Measurements from ENCODE around the gene COPA. TPM values are rescaled to one million over a fixed set of nuclear protein-coding genes. Genes with fewer than 3 reads are reported as not detected.

Gene COPA
- total RNA-seq, 1 donor from 2014 or later: 250 TPM

DNA sequence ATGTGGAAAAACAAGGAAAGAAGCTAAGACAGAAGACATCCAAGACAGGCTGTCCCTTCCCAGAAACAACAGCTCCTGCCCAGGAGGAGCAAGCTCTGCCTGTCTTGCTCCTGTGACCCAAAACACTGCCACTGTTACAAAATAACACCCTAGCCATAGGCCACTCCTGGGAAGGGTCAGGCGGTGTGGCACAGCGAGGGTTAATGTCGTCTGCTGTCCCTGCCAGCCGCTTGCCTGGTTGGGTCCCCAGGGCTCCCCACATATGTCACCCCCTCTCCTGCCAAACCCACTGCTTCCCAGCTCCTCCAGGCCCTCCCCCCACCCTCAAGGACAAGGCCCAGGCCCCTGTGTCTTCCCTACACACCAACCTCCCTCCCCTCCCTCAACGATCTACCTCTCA lies 20.0 kb upstream of the COPA start:
- no peak for DNase-seq (ENCODE audit: low read depth)

GRCh38 chr1:160362168-160362957 lies 19.3 kb upstream of the COPA start:
- DNase-seq (ENCODE audit: low read depth): no peak

- no peak for DNase-seq (ENCODE audit: low read depth)
Measured at GRCh38 chr1:160361814-160362167, 18.7 kb upstream of the COPA start.

- DNase-seq (ENCODE audit: low read depth): no peak
Measured at GRCh38 chr1:160361199-160361598, 18.1 kb upstream of the COPA start.

GRCh38 chr1:160360227-160360695 lies 17.2 kb upstream of the COPA start:
- no peak for DNase-seq (ENCODE audit: low read depth)

GRCh38 chr1:160359559-160360226 lies 16.6 kb upstream of the COPA start:
- DNase-seq (ENCODE audit: low read depth): no peak

GRCh38 chr1:160358073-160358472 lies 15.0 kb upstream of the COPA start:
- DNase-seq (ENCODE audit: low read depth): no peak

GRCh38 chr1:160357286-160358002 lies 14.4 kb upstream of the COPA start:
- DNase-seq (ENCODE audit: low read depth): no peak

DNA sequence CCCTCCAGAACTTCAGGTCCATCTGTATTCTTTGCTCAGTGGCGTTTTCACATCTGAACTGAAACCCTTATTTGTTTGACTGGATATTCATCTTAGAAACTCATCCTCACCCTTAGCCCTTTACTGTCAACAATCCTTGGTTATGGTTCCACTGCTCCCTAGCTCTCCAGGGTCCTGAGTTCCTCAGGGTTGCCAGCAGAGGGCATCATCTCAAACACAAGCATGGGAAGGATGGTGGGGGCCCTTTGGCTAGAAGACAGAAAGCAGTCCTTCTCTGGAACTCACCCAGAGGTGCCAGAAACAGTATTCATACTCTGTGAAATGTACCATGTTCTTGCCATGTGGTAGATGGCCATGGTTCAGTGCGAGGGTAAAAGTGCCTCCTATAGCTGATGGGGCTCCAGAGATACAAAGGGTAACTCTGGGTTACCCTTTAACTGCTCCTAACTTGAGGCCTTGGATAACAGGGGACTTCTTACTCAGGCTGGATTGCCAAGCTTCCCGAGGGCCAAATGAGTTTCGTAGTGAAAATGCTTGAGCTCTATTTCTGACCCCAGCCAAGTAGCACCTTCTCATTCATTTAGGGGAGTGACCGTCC lies 11.4 kb upstream of the COPA start:
- peak; percentile 9 for DNase-seq (ENCODE audit: low read depth)

GRCh38 chr1:160353223-160353622 lies 10.2 kb upstream of the COPA start:
- peak; percentile 2 for DNase-seq (ENCODE audit: low read depth)

GRCh38 chr1:160352555-160352954 lies 9.5 kb upstream of the COPA start:
- no peak for DNase-seq (ENCODE audit: low read depth)

- no peak for DNase-seq (ENCODE audit: low read depth)
Measured at GRCh38 chr1:160351629-160352028, 8.6 kb upstream of the COPA start.

DNA sequence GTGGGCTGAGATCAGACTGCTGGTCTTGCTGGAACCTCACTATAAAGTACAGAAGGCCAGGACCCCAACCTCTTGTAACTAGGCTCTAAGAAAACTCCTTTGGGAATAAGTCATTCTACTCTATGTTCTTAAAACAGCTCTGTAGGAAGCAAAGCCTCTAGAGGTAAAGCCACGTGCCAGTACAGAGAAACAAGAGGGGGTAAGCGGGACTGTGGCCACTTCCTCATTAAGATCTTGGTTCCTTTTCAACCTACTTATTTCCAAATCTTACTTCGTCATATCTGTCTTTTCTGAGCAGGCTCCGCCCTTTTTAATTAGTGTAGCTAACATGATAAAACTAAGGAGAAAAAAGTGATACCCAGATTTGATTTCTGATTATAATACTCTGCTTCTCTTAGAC lies 3.9 kb upstream of the COPA start:
- no peak for DNase-seq (ENCODE audit: low read depth)

DNA sequence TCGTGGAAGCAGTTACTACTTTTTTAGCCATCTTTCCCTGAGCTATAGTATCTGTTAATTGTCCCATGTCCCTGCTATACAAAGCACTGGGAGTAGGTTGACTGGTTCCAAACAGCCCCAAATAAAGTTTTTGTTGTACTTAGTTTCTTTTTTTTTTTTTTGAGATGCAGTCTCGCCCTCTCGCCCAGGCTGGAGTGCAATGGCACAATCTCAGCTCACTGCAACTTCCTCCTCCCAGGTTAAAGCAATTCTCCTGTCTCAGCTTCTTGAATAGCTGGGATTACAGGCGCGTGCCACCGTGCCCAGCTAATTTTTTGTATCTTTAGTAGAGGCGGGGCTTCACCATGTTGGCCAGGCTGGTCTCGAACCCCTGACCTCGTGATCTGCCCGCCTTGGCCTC lies 3.4 kb upstream of the COPA start:
- no peak for DNase-seq (ENCODE audit: low read depth)

DNA sequence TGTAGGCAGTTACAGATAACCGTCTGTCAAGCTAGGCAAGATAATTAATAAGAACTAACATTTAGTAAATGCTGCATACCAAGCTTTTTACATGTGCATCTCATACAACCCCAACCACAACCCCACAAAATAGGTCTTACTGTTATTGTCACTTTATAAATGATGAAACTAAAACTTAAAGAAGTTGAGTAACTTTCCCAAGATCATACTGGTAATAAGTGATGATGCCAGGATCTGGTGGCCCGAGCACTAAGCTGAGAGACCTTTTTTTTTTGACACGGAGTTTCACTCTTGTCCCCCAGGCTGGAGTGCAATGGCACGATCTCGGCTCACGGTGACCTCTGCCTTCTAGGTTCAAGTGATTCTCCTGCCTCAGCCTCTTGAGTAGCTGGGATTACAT lies 1.9 kb upstream of the COPA start:
- DNase-seq (ENCODE audit: low read depth): no peak

DNA sequence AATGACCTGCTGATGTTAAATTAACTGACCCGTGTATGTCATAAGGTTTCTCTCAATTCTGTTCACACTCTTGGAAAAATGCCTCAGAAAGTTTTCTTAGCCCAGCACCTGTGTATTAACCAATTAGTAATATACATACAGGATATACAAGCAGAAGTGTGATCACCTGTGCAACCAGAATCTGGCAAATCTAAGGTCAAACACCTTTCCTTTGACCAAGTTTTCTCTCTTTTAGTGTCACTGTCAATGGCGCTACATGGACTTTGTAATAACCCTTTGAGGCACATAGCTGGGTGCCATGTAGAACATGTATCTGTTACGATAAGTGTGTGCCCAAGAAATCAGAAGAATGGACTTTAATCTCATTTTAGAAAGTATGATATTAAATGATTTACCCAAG lies 1.2 kb upstream of the COPA start:
- no peak for DNase-seq (ENCODE audit: low read depth)

DNA sequence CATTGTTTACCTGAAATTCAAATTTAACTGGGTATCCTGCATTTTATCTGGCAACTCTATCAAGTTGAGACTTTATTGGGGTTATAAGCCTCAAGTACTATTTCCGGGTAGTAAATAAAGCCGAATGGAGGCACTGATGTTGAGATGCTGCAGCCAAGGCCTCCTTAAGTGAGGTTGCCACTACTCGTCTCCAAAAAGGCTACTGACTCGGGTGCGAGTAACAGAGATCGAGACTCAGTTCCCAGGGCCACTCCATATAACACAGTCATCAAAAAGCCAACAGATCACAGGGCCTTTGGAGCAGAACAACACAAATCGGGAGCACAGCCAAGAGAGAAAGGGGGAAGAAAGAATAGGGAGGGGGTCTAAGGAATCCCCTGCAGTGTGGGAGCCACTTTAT lies 524 bp downstream of the COPA start:
- peak; percentile 12 for DNase-seq (ENCODE audit: low read depth)

- peak; percentile 16 for DNase-seq (ENCODE audit: low read depth)
Measured at GRCh38 chr1:160340866-160341265, 2.2 kb downstream of the COPA start.

- DNase-seq (ENCODE audit: low read depth): no peak
Measured at GRCh38 chr1:160340146-160340545, 2.9 kb downstream of the COPA start.

GRCh38 chr1:160338580-160338979 lies 4.5 kb downstream of the COPA start:
- DNase-seq (ENCODE audit: low read depth): no peak

DNA sequence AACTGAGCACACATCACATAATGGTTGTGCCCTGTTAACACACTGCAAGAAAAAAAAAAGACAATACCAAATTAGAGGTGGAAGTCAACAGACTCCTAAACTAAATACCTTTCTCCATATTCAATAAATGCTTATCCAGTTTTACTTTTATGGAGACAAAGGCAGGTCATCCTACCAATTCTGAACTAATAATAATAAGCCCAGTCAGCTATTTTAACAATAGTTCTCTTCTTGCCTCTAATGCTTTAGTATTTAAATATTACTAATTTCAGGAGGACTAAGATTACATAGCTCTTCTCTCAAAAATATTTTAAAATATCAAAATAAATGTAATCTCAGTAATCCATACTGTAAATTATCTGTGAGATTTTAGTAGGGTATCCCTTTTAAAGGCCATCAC lies 10.5 kb downstream of the COPA start:
- no peak for DNase-seq (ENCODE audit: low read depth)

GRCh38 chr1:160330119-160330518 lies 12.9 kb downstream of the COPA start:
- DNase-seq (ENCODE audit: low read depth): no peak
